ENCODE data around the gene GSN.

GRCh38 chr9:121233906-121234831, 33.8 kb upstream of the GSN start:
- TF ChIP-seq, protein P1, sequence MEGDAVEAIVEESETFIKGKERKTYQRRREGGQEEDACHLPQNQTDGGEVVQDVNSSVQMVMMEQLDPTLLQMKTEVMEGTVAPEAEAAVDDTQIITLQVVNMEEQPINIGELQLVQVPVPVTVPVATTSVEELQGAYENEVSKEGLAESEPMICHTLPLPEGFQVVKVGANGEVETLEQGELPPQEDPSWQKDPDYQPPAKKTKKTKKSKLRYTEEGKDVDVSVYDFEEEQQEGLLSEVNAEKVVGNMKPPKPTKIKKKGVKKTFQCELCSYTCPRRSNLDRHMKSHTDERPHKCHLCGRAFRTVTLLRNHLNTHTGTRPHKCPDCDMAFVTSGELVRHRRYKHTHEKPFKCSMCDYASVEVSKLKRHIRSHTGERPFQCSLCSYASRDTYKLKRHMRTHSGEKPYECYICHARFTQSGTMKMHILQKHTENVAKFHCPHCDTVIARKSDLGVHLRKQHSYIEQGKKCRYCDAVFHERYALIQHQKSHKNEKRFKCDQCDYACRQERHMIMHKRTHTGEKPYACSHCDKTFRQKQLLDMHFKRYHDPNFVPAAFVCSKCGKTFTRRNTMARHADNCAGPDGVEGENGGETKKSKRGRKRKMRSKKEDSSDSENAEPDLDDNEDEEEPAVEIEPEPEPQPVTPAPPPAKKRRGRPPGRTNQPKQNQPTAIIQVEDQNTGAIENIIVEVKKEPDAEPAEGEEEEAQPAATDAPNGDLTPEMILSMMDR (IDR thresholded peaks at IDR 0.05; ENCODE audit: control extremely low read depth in 1 of 3, insufficient read depth in 1 of 3, low read depth in 1 of 3, low read length in 3 of 3) = no peak
- TF ChIP-seq MAX (IDR thresholded peaks at IDR 0.05) = no peak
- TF ChIP-seq CHD2 (IDR thresholded peaks at IDR 0.05; ENCODE audit: low read length) = no peak
- no peak for TF ChIP-seq RAD21 (IDR thresholded peaks at IDR 0.05 in 1 of 2, conservative IDR thresholded peaks at IDR 0.05 in 1 of 2; ENCODE audit: low read depth in 2 of 2, low read length in 2 of 2)
- TF ChIP-seq EP300 (IDR thresholded peaks at IDR 0.05; ENCODE audit: borderline replicate concordance in 1 of 2, low read depth in 2 of 2, low read length in 2 of 2) = no peak
- TF ChIP-seq CHD1 (IDR thresholded peaks at IDR 0.05; ENCODE audit: low read depth, low read length) = no peak
- TF ChIP-seq EZH2 (IDR thresholded peaks at IDR 0.05; ENCODE audit: low read depth, low read length, severe bottlenecking) = no peak
- TF ChIP-seq POLR2AphosphoS5 (IDR thresholded peaks at IDR 0.05; ENCODE audit: low read depth, low read length) = no peak

Measured in H1 (cell line).